OCI-LY7 (cell line): ENCODE results near the gene ASMT. TPM values are rescaled to one million over a fixed set of nuclear protein-coding genes. Genes with fewer than 3 reads are reported as not detected.

ENCODE experiments used
- BruUV-seq: library from RNA; stranded (reverse); fragments of 400-500 nt; replicated peaks from 2 replicates; lab custom pipeline; 2021; lab: Mats Ljungman, UMichigan
- CTCF ChIA-PET: fragments of 300-600 bp; sonication (Branson Sonifier 250); formaldehyde crosslinking; loops from one replicate; lab custom pipeline; 2022; ENCODE audit warnings: antibody characterized with exemption; ENCODE audit not compliant: unreplicated experiment; lab: Charles Lee
- POLR2A ChIA-PET: fragments of 300-600 bp; sonication (Branson Sonifier 250); formaldehyde crosslinking; loops from one replicate; lab custom pipeline; 2022; ENCODE audit warnings: antibody characterized with exemption; lab: Charles Lee
- DNase-seq: peaks from one replicate; pipeline ENCODE4 v3.0.0-alpha.2; 2015; ENCODE audit warnings: low spot score
- H2AFZ ChIP-seq: fragments of 200-600 bp; sonication (generic), shearing (Covaris generic); 2 replicates; pipeline ENCODE4 v1.6.1; 2014; ENCODE audit warnings: mild to moderate bottlenecking, antibody characterized with exemption, low read length, moderate library complexity
- H3K27ac ChIP-seq: fragments of 200-600 bp; sonication (generic); 2 replicates; pipeline ENCODE4 v1.5.1; 2014; ENCODE audit warnings: mixed run types, low read depth, mild to moderate bottlenecking, moderate library complexity, low read length, inconsistent platforms; ENCODE audit not compliant: poor library complexity, severe bottlenecking
- H3K36me3 ChIP-seq: fragments of 200-600 bp; sonication (generic); 2 replicates; pipeline ENCODE4 v1.6.1; 2014; ENCODE audit warnings: mild to moderate bottlenecking, antibody characterized with exemption, low read length, moderate library complexity, mixed read lengths; ENCODE audit not compliant: insufficient read depth
- H3K4me1 ChIP-seq: fragments of 200-600 bp; sonication (generic); 2 replicates; pipeline ENCODE4 v1.5.1; 2014; ENCODE audit warnings: mild to moderate bottlenecking, low read length; ENCODE audit not compliant: insufficient read depth, poor library complexity, severe bottlenecking
- H3K4me2 ChIP-seq: fragments of 200-600 bp; sonication (generic); 2 replicates; pipeline ENCODE4 v1.6.1; 2014; ENCODE audit warnings: mild to moderate bottlenecking, low read length
- H3K4me3 ChIP-seq: fragments of 200-600 bp; sonication (generic); 2 replicates; pipeline ENCODE4 v1.5.1; 2014; ENCODE audit warnings: mild to moderate bottlenecking, low read depth, low read length; ENCODE audit not compliant: poor library complexity, severe bottlenecking
- H3K79me2 ChIP-seq: fragments of 200-600 bp; sonication (generic); 2 replicates; pipeline ENCODE4 v1.6.1; 2016; ENCODE audit warnings: low read depth, mild to moderate bottlenecking, low read length, moderate library complexity, mixed read lengths; ENCODE audit not compliant: insufficient read depth
- H3K9me2 ChIP-seq: fragments of 200-600 bp; sonication (generic); 2 replicates; pipeline ENCODE4 v1.6.1; 2016; ENCODE audit warnings: mild to moderate bottlenecking, low read length, mixed read lengths; ENCODE audit not compliant: insufficient read depth
- H3K9me3 ChIP-seq: fragments of 200-600 bp; sonication (generic); 2 replicates; pipeline ENCODE4 v1.6.1; 2014; ENCODE audit warnings: mild to moderate bottlenecking, mixed run types, low read length, mixed read lengths
- H4K20me1 ChIP-seq: fragments of 200-600 bp; sonication (generic); 2 replicates; pipeline ENCODE4 v1.6.1; 2014; ENCODE audit warnings: mild to moderate bottlenecking, antibody characterized with exemption, low read length, moderate library complexity, mixed read lengths; ENCODE audit not compliant: insufficient read depth
- EZH2phosphoT487 ChIP-seq: fragments of 200-600 bp; sonication (generic); IDR thresholded peaks from 2 replicates; pipeline ENCODE4 v1.6.1; 2018; ENCODE audit warnings: low read depth, borderline replicate concordance, mild to moderate bottlenecking, mixed run types, antibody characterized with exemption, low read length, moderate library complexity, mixed read lengths
- intact Hi-C: fragments of 100-400 bp; cut with micrococcal nuclease; formaldehyde crosslinking; loops from one replicate; pipeline ENCODE4 v1.10.0; 2022; ENCODE audit not compliant: unreplicated experiment
- total RNA-seq, 2 experiments: library from RNA; depleted of rRNA in 1 of 2; stranded (reverse); fragments of >200 nt in 1 of 2; shearing (Covaris generic) in 1 of 2; gene quantifications; 2 replicates each; pipeline ENCODE4 v1.2.3, GENCODE V29; 2014 to 2022
- TF ChIP-seq, protein P1 (sequence below): fragments of 200-600 bp; sonication (generic); conservative IDR thresholded peaks from 2 replicates; pipeline ENCODE4 v1.5.1; 2014; ENCODE audit warnings: mild to moderate bottlenecking, antibody characterized with exemption, low read length, moderate library complexity, mixed read lengths

Gene ASMT
- total RNA-seq, 2 experiments from 2014 or later: 0.16 TPM; not detected in 1

DNA sequence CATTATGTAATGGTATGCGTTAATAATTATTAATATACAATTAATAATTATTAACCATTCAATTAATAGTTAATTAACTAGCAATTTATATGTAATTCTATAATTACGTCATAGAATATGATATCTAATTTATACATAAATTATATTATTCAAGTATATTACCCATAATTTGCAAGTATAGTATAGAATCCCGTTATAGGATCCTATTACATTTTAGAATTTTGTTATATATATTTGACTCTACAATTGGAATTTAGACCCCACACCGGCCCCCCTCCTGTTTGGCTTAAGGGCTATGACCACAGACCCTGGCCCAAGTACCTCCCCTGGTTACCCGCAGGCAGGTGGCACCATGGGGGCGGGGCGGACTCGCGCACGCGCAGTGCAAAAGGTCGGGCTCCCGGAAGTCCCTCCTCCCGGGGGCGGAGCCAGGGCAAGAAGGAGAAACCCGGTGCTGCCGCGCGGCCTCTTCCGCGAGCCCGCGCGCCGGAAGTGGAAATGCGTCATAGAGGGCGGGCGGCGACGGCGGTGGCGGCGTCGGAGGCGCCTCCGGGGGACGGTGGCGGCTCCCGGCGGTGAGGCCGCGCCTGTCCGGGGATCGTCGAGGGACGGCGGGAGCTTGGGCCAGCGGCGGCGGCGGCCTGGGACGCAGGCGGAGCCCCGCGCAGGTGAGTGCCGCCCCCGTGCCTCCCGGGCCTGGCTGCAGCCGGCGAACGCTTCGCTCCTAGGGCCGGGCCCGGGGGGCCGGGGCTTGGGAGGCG is 23.6 kb upstream of the ASMT start, which contains the start of gene AKAP17A:
Gene AKAP17A, plus strand, starts transcription at position 503 of the 761 bp plus-strand sequence. CDS start 1,859 bp downstream, outside the sequence.
- H3K4me1 ChIP-seq: peaks cover 30% of the 10 kb centered on the region
- ChIA-PET CTCF (no interaction called here), POLR2A (no interaction called here)
- peaks cover 38% of the 10 kb centered on the region for H3K79me2 ChIP-seq
- H3K4me3 ChIP-seq: peak within 1 kb of the TSS; percentile 90
- intact Hi-C loops: loop anchor here (1.0 kb wide), 1 partner anchor 199 kb away; the partner anchor contains the start of gene SLC25A6
- TF ChIP-seq EZH2phosphoT487: no peak
- TF ChIP-seq, protein P1, sequence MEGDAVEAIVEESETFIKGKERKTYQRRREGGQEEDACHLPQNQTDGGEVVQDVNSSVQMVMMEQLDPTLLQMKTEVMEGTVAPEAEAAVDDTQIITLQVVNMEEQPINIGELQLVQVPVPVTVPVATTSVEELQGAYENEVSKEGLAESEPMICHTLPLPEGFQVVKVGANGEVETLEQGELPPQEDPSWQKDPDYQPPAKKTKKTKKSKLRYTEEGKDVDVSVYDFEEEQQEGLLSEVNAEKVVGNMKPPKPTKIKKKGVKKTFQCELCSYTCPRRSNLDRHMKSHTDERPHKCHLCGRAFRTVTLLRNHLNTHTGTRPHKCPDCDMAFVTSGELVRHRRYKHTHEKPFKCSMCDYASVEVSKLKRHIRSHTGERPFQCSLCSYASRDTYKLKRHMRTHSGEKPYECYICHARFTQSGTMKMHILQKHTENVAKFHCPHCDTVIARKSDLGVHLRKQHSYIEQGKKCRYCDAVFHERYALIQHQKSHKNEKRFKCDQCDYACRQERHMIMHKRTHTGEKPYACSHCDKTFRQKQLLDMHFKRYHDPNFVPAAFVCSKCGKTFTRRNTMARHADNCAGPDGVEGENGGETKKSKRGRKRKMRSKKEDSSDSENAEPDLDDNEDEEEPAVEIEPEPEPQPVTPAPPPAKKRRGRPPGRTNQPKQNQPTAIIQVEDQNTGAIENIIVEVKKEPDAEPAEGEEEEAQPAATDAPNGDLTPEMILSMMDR: peak; percentile 10; the same call in 1 of the 2 replicates
- no peak within 1 kb of the TSS for H2AFZ ChIP-seq
- peak; percentile 97 for DNase-seq
- peak within 1 kb of the TSS; percentile 66 for H3K27ac ChIP-seq
- no peaks in the 10 kb centered on the region for H3K9me3 ChIP-seq
- BruUV-seq: no TSS peak
- no peaks in the 10 kb centered on the region for H3K9me2 ChIP-seq
- peaks cover 7% of the 10 kb centered on the region; the same call in 1 of the 2 replicates for H4K20me1 ChIP-seq
- H3K36me3 ChIP-seq: peaks cover 36% of the 10 kb centered on the region
- peak within 1 kb of the TSS; percentile 78 for H3K4me2 ChIP-seq

DNA sequence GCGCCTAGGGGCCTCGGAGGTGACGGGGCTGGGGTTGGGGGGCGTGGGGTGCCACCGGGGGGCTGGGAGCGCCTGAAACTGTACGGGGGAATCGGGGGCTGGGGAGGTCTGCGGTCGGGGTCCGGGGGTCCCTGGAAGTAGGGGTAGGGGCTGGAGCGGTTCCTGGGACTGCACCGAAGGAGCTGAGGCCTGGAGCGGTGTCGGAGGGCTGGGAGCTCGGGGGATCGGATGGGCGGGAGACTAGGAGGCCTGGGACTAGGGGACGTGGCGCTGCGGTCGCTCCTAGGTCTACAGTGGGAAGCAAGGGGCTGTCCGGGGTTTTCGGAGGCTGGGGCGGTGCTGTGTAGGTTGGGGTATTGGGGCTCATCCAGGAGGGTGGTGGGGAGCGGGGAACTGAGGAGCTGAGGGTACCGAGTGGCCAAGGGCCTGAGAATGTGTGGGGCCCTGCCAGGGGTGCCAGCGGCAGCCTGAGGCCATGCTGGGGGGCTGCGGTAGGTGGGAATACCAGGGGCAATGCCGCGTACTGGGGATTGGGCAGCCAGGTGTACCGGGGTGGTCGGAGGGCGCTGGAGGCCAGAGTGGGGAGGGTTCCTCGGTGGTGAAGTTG is 22.9 kb upstream of the ASMT start:
- Histone ChIP-seq H4K20me1 (peaks cover 7% of the 10 kb centered on the region; the same call in 1 of the 2 replicates), H3K36me3 (peaks cover 40% of the 10 kb centered on the region), H3K4me3 (peak overlapping the region; percentile 90), H3K4me2 (peak overlapping the region; percentile 78), H3K27ac (peak overlapping the region; percentile 17), H3K79me2 (peaks cover 38% of the 10 kb centered on the region), H3K9me2 (no peaks in the 10 kb centered on the region), H2AFZ (no peak overlapping the region), H3K9me3 (no peaks in the 10 kb centered on the region), H3K4me1 (peaks cover 23% of the 10 kb centered on the region)
- TF ChIP-seq EZH2phosphoT487: no peak
- TF ChIP-seq, protein P1: no peak
- CTCF ChIA-PET: no interaction called here
- POLR2A ChIA-PET: no interaction called here
- intact Hi-C loops: loop anchor here (1.0 kb wide), 1 partner anchor 200 kb away; the partner anchor contains the start of gene SLC25A6
- BruUV-seq: no TSS peak
- no peak for DNase-seq
